ENCODE results near the gene RPS15.

GRCh38 chr19:1422943-1423342 is 15.3 kb upstream of the RPS15 start:
- TF ChIP-seq CTCF (IDR thresholded peaks at IDR 0.05) (no peak), EP300 (IDR thresholded peaks at IDR 0.05) (no peak), POLR2A (IDR thresholded peaks at IDR 0.05; ENCODE audit: low read depth) (no peak)

All from esophagus muscularis mucosa (tissue), 4 donors.